ENCODE measurements around the gene NOC3L. TPM values are rescaled to one million over a fixed set of nuclear protein-coding genes. Genes with fewer than 3 reads are reported as not detected.

The NOC3L gene
- total RNA-seq = 10 to 100 TPM in 2 of 4 donors, 1 to 10 TPM in 2; 8.7 to 14.2 (median 10.3) TPM

DNA sequence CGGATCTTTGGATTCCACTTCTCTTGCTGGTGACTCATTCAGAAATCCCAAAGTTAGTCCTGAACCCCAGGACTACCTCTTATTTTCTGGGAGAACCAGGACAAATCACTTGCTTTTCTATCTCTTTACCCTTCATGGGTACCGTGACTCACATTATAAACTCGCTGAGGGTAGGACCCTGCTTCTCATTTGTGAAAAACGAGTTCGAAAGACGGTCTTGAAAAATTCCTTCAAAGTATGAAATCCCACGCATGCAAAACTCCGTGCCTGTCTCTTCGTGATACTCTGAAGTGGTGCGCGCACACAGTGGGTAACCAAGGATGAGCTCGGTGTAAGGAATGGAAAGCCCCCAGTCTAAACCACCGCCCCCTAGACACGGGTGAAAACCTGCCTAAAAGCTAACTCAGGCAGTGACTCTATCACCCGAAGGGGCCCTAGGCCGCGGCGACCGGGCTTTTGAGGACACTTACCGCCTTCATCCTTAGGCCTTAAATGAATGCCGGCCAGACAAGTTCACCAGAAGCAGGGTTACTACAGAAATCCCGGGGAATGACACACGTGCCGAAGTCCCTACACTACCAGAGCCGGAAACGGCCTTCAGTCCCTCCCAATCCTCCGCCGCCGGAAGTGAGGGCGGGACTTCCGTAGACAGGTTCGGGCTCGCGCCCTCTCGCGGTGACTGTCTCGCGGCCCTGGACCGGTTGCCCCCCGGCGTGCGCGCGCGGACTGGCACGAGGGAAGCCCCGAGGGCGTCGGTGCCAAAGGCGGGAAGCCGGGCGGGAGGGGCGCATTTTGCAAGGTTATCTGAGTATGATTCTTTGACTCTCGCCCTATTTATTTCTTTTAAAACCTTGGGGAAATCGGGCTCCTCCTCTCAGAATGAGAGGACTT is at the start of gene NOC3L:
TSS of gene NOC3L (minus strand) at position 580 of the 891 bp plus-strand sequence. CDS start at position 479, 101 bp downstream.
- WGBS, 2 donors = 0 to 1% methylated on average over 33 to 54 of the region's 55 CpGs
- DNase-seq (ENCODE audit: low spot score in 2 of 2) = peak; percentile 94 to 99
- intact Hi-C loops (cut with DNase I; ENCODE audit: low total_unique reads) = no loop called here
- peak within 1 kb of the TSS; percentile 66 for H3K4me3 ChIP-seq (ENCODE audit: low read depth, poor library complexity, severe bottlenecking)
- TF ChIP-seq POLR2A (IDR thresholded peaks at IDR 0.05) = no peak
- TF ChIP-seq, protein P1, sequence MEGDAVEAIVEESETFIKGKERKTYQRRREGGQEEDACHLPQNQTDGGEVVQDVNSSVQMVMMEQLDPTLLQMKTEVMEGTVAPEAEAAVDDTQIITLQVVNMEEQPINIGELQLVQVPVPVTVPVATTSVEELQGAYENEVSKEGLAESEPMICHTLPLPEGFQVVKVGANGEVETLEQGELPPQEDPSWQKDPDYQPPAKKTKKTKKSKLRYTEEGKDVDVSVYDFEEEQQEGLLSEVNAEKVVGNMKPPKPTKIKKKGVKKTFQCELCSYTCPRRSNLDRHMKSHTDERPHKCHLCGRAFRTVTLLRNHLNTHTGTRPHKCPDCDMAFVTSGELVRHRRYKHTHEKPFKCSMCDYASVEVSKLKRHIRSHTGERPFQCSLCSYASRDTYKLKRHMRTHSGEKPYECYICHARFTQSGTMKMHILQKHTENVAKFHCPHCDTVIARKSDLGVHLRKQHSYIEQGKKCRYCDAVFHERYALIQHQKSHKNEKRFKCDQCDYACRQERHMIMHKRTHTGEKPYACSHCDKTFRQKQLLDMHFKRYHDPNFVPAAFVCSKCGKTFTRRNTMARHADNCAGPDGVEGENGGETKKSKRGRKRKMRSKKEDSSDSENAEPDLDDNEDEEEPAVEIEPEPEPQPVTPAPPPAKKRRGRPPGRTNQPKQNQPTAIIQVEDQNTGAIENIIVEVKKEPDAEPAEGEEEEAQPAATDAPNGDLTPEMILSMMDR (IDR thresholded peaks at IDR 0.05) = peak in 1 of 3 donors; percentile 67

- no peak for DNase-seq (ENCODE audit: low spot score in 2 of 2)
- TF ChIP-seq, protein P1 (IDR thresholded peaks at IDR 0.05) = no peak
- no peak for TF ChIP-seq POLR2A (IDR thresholded peaks at IDR 0.05)
- no peak overlapping the region for H3K4me3 ChIP-seq (ENCODE audit: low read depth, poor library complexity, severe bottlenecking)
- intact Hi-C loops (cut with DNase I; ENCODE audit: low total_unique reads) = no loop called here
- 70 to 73% methylated on average over 3 of the region's 3 CpGs for WGBS, 2 donors
Observed at GRCh38 chr10:94412449-94412848, 49.7 kb upstream of the NOC3L start.

- DNase-seq (ENCODE audit: low spot score in 2 of 2) = no peak
- TF ChIP-seq, protein P1 (IDR thresholded peaks at IDR 0.05) = no peak
- no peak for TF ChIP-seq POLR2A (IDR thresholded peaks at IDR 0.05)
- intact Hi-C loops (cut with DNase I; ENCODE audit: low total_unique reads) = no loop called here
- 97 to 99% methylated on average over 3 of the region's 3 CpGs for WGBS, 2 donors
- H3K4me3 ChIP-seq (ENCODE audit: low read depth, poor library complexity, severe bottlenecking) = no peak overlapping the region
Observed at GRCh38 chr10:94411304-94411703, 48.6 kb upstream of the NOC3L start.

DNA sequence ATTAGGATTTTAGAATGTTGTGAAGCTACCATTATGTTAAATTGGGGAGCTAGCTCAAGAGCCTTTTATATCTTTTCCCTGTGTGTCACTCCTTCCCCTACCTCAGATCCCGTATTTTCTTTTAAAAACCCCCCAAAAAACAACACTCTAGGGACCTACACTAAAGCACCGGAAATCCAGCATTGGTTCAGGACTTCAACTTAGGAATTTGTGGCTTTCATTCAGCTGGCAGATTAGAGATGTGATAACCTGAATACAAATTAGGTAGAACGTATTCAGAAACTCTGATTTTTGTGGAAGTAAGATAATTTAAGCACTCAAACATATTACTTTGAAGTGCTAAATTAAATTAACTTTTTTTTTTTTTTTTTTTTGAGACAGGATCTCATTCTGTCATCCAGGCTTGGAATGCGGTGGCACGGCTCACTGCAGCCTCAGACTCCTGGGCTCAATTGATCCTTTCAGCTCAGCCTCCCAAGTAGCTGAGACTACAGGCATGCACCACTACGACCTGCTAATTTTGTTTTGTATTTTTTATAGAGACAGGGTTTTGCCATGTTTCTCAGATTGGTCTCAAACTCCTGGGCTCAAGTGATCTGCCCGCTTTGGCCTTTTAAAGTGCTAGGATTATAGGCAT is 46.4 kb upstream of the NOC3L start:
- TF ChIP-seq, protein P1 (IDR thresholded peaks at IDR 0.05) = no peak
- TF ChIP-seq POLR2A (IDR thresholded peaks at IDR 0.05) = no peak
- DNase-seq (ENCODE audit: low spot score in 2 of 2) = no peak
- intact Hi-C loops (cut with DNase I; ENCODE audit: low total_unique reads) = no loop called here
- 63 to 65% methylated on average over 7 of the region's 7 CpGs for WGBS, 2 donors
- H3K4me3 ChIP-seq (ENCODE audit: low read depth, poor library complexity, severe bottlenecking) = no peak overlapping the region

- no peak for DNase-seq (ENCODE audit: low spot score in 2 of 2)
- intact Hi-C loops (cut with DNase I; ENCODE audit: low total_unique reads) = no loop called here
- TF ChIP-seq, protein P1 (IDR thresholded peaks at IDR 0.05) = no peak
- TF ChIP-seq POLR2A (IDR thresholded peaks at IDR 0.05) = no peak
- no peak overlapping the region for H3K4me3 ChIP-seq (ENCODE audit: low read depth, poor library complexity, severe bottlenecking)
- 79 to 80% methylated on average over 3 of the region's 3 CpGs for WGBS, 2 donors
Observed at GRCh38 chr10:94407668-94408067, 44.9 kb upstream of the NOC3L start.
